ENCODE results near the gene IL12B. TPM values are rescaled to one million over a fixed set of nuclear protein-coding genes. Genes with fewer than 3 reads are reported as not detected.
"Not testable (repeated sequence)": the region's sequence is repeated elsewhere in the genome, so short reads cannot be mapped to it uniquely, and the experiment has no call there.

IL12B gene
- polyA plus RNA-seq, 1 experiment = 0.04 TPM

DNA sequence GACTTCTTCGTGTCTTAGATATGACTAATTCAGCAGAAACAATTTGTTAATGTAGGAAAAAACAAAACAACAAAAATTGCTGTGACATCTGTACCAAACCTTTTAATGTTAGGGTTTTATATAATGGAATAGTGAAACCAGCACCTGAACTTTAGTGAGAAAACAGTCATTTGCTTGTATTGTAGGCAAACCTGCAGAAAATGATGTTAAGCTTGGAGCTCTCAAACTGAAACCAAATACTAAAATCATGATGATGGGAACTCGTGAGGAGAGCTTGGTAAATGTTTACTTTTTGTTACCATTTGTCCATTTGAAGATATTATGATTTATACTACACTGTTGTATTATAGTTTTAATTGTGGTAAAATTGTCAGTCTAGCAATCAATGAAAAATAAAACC, 60.6 kb downstream of the IL12B start:
- no peak for TF ChIP-seq CTCF (IDR thresholded peaks at IDR 0.05; ENCODE audit: insufficient read depth, low read depth, low read length)
- ChIA-PET CTCF (no interaction called here), POLR2A (no interaction called here)
- Histone ChIP-seq H3K4me3 (ENCODE audit: low read depth, low read length) (no peak overlapping the region), H3K36me3 (ENCODE audit: control insufficient read depth, insufficient read depth, low read length) (peaks cover 2% of the 10 kb centered on the region; the same call in 1 of the 2 replicates), H3K27me3 (ENCODE audit: control insufficient read depth, insufficient read depth, low read length) (no peaks in the 10 kb centered on the region)
- DNase-seq (ENCODE audit: low read depth) = no peak

- H3K36me3 ChIP-seq (ENCODE audit: control insufficient read depth, insufficient read depth, low read length); POLR2A ChIA-PET; H3K27me3 ChIP-seq (ENCODE audit: control insufficient read depth, insufficient read depth, low read length); DNase-seq (ENCODE audit: low read depth); H3K4me3 ChIP-seq (ENCODE audit: low read depth, low read length): not testable (repeated sequence)
- CTCF ChIA-PET = interaction anchor here (1.3 kb wide), 1 partner anchor 110 kb away, joined by 3 read pairs; no protein-coding TSS in a partner anchor
Observed at GRCh38 chr5:159266764-159267163, 63.5 kb downstream of the IL12B start.

Small RNAs within 50 kb of the gene (small RNA-seq; reads per million reads assigned to genes)
- not detected for gene RNU4ATAC2P (ENCODE audit: insufficient read length, low read depth, low replicate concordance)

Other genes with a start within 250 kb of the IL12B start
- 1.7 and 2.7 TPM in 2 replicates for gene EBF1, start 230.6 kb downstream of the IL12B start, polyA plus RNA-seq (2011; rRNA removed)
- gene RNF145, start 120.9 kb downstream of the IL12B start, polyA plus RNA-seq (2011; rRNA removed) = 27.9 and 34.7 TPM in 2 replicates
- 8.8 and 20.8 TPM in 2 replicates for gene UBLCP1, start 67.2 kb downstream of the IL12B start, polyA plus RNA-seq (2011; rRNA removed)